OCI-LY1 (cell line): ENCODE data around the gene TMEM59.

Experiments
- H2AFZ ChIP-seq: fragments of 200-600 bp; sonication (generic), shearing (Covaris generic); 2 replicates; pipeline ENCODE4 v1.6.0; 2014; ENCODE audit warnings: antibody characterized with exemption, mild to moderate bottlenecking, low read length
- H3F3A ChIP-seq: fragments of 200-600 bp; sonication (generic), shearing (Covaris generic); 2 replicates; pipeline ENCODE4 v1.6.0; 2014; ENCODE audit warnings: mild to moderate bottlenecking, antibody characterized with exemption, low read length, moderate library complexity; ENCODE audit not compliant: insufficient read depth
- H3K27ac ChIP-seq: fragments of 200-600 bp; sonication (generic); 2 replicates; pipeline ENCODE4 v1.5.1; 2014; ENCODE audit warnings: low read length, mixed run types, mild to moderate bottlenecking, low read depth; ENCODE audit not compliant: poor library complexity, severe bottlenecking
- H3K27me3 ChIP-seq: fragments of 200-600 bp; sonication (generic); 2 replicates; pipeline ENCODE4 v1.6.0; 2014; ENCODE audit warnings: antibody characterized with exemption, mild to moderate bottlenecking, low read length, moderate library complexity; ENCODE audit not compliant: insufficient read depth
- H3K36me3 ChIP-seq: fragments of 200-600 bp; sonication (generic); 2 replicates; pipeline ENCODE4 v1.6.1; 2014; ENCODE audit warnings: mild to moderate bottlenecking, antibody characterized with exemption, low read length, moderate library complexity, mixed read lengths; ENCODE audit not compliant: insufficient read depth
- H3K4me1 ChIP-seq: fragments of 200-600 bp; sonication (generic); 2 replicates; pipeline ENCODE4 v1.5.1; 2014; ENCODE audit warnings: mild to moderate bottlenecking, low read length, moderate library complexity; ENCODE audit not compliant: insufficient read depth, severe bottlenecking
- H3K4me2 ChIP-seq: fragments of 200-600 bp; sonication (generic), shearing (Covaris generic); 2 replicates; pipeline ENCODE4 v1.6.1; 2014; ENCODE audit warnings: low read length
- H3K4me3 ChIP-seq: fragments of 200-600 bp; sonication (generic); 2 replicates; pipeline ENCODE4 v1.5.1; 2014; ENCODE audit warnings: low read length, low read depth, mild to moderate bottlenecking, mixed read lengths; ENCODE audit not compliant: poor library complexity, severe bottlenecking
- H3K79me2 ChIP-seq: fragments of 200-600 bp; shearing (Covaris generic); 2 replicates; pipeline ENCODE4 v1.6.1; 2016; ENCODE audit warnings: mixed run types, low read length, mixed read lengths; ENCODE audit not compliant: insufficient read depth
- H3K9ac ChIP-seq: fragments of 200-600 bp; sonication (generic), shearing (Covaris generic); 2 replicates; pipeline ENCODE4 v1.6.1; 2014; ENCODE audit warnings: mild to moderate bottlenecking, low read length, mixed read lengths
- H3K9me2 ChIP-seq: fragments of 200-600 bp; sonication (generic), shearing (Covaris generic); 2 replicates; pipeline ENCODE4 v1.6.1; 2014; ENCODE audit warnings: low read depth, mild to moderate bottlenecking, low read length, mixed read lengths
- H3K9me3 ChIP-seq: fragments of 200-600 bp; shearing (Covaris generic); 2 replicates; pipeline ENCODE4 v1.6.1; 2014; ENCODE audit warnings: low read length, mixed read lengths
- H4K20me1 ChIP-seq: fragments of 200-600 bp; sonication (generic), shearing (Covaris generic); 2 replicates; pipeline ENCODE4 v1.6.0; 2016; ENCODE audit warnings: mild to moderate bottlenecking, low read length; ENCODE audit not compliant: insufficient read depth
- EZH2 ChIP-seq: fragments of 200-600 bp; sonication (generic), shearing (Covaris generic); IDR thresholded peaks from 2 replicates; pipeline ENCODE4 v1.8.0; 2017; ENCODE audit warnings: borderline replicate concordance, mixed run types, mild to moderate bottlenecking, antibody characterized with exemption, low read length, moderate library complexity, mixed read lengths
- TF ChIP-seq, protein P1 (sequence below): fragments of 200-600 bp; sonication (generic), shearing (Covaris generic); IDR thresholded peaks from 2 replicates; pipeline ENCODE4 v1.5.1; 2017; ENCODE audit warnings: mild to moderate bottlenecking, antibody characterized with exemption, low read length, moderate library complexity, mixed read lengths

Gene TMEM59

DNA sequence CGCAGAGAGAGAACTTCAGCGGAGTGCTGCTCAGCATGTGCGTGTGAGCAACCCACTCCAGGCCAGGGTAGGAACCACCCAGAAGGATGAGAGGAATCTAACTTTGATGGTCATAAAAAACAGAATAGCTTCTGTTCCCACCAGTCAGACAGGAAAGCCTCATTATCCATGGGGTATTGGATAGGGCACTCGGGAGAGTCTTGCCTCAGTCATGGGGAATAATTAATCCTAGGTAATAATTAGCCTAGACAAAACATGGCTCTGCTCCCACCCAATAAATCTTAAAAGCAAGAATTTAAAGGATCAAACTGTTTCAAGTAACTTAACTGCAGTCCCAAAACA is 70.3 kb downstream of the TMEM59 start:
- Histone ChIP-seq H3K9ac (no peak overlapping the region), H3K4me3 (no peak overlapping the region), H3K4me1 (no peaks in the 10 kb centered on the region), H3K9me2 (no peaks in the 10 kb centered on the region), H3K36me3 (no peaks in the 10 kb centered on the region), H3K27me3 (no peaks in the 10 kb centered on the region; the same call in none of the 2 replicates), H4K20me1 (no peaks in the 10 kb centered on the region), H2AFZ (no peak overlapping the region), H3K27ac (no peak overlapping the region), H3K4me2 (no peak overlapping the region), H3K9me3 (no peaks in the 10 kb centered on the region), H3K79me2 (no peaks in the 10 kb centered on the region), H3F3A (no peaks in the 10 kb centered on the region)
- TF ChIP-seq EZH2 = no peak
- TF ChIP-seq, protein P1, sequence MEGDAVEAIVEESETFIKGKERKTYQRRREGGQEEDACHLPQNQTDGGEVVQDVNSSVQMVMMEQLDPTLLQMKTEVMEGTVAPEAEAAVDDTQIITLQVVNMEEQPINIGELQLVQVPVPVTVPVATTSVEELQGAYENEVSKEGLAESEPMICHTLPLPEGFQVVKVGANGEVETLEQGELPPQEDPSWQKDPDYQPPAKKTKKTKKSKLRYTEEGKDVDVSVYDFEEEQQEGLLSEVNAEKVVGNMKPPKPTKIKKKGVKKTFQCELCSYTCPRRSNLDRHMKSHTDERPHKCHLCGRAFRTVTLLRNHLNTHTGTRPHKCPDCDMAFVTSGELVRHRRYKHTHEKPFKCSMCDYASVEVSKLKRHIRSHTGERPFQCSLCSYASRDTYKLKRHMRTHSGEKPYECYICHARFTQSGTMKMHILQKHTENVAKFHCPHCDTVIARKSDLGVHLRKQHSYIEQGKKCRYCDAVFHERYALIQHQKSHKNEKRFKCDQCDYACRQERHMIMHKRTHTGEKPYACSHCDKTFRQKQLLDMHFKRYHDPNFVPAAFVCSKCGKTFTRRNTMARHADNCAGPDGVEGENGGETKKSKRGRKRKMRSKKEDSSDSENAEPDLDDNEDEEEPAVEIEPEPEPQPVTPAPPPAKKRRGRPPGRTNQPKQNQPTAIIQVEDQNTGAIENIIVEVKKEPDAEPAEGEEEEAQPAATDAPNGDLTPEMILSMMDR = no peak

DNA sequence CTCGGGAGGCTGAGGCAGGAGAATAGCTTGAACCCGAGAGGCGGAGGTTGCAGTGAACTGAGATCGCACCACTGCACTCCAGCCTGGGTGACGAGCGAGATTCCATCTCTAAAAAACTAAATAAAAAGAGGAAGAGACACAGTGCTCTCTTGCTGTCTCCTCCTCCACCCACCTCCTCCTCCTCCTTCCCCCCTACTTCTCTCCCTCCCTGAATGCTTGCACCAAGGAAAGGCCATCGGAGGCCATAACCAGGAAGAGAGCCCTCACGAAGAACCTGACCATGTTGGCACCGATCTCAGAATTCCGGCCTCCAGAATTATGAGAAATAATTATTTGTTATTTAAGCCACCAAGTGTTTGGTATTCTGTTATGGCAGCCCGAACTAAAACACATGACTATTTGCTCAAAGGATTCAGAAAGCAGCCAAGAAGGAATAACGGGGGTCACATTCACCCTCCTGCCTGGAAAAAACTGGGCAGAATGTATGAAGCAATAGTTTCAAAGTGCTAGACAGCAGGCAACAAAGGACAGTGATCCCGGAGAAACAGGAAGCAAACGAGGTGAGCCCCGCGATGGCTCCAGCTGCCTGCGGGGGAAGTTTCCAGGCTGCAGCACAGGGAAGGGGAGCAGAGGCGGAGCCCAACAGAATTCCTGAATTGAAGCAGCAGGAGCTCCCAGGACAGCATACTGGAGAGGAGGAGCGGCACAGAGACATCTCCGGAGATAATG is 70.8 kb downstream of the TMEM59 start:
- Histone ChIP-seq H3F3A (no peaks in the 10 kb centered on the region), H3K4me2 (no peak overlapping the region), H3K9ac (no peak overlapping the region), H4K20me1 (no peaks in the 10 kb centered on the region), H2AFZ (no peak overlapping the region), H3K9me2 (no peaks in the 10 kb centered on the region), H3K4me1 (no peaks in the 10 kb centered on the region), H3K9me3 (no peaks in the 10 kb centered on the region), H3K4me3 (no peak overlapping the region), H3K36me3 (no peaks in the 10 kb centered on the region), H3K27me3 (no peaks in the 10 kb centered on the region; the same call in none of the 2 replicates), H3K27ac (no peak overlapping the region), H3K79me2 (no peaks in the 10 kb centered on the region)
- TF ChIP-seq EZH2 = no peak
- TF ChIP-seq, protein P1 = no peak

DNA sequence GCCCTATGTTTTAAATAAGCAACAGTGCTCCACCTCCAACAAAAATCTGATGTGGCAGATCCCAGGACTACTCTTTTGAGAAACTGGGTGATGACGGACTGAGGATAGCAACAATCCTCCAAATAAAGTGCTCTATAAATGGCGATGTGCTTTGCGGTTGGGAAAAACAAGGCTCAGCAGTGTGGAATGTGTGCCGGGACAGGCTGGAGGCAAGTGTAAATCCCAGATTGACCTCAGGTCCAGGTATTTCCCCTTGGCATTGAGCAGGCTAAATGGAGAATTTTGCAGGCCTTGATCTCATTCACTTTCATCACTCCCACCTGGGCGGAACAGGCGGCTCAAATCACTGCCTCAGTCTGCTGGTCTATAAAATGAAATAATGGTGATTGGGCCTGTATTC is 71.8 kb downstream of the TMEM59 start:
- no peaks in the 10 kb centered on the region for H3K9me3 ChIP-seq
- H3K9ac ChIP-seq = no peak overlapping the region
- no peaks in the 10 kb centered on the region for H3K79me2 ChIP-seq
- H3K4me1 ChIP-seq = no peaks in the 10 kb centered on the region
- H4K20me1 ChIP-seq = no peaks in the 10 kb centered on the region
- no peaks in the 10 kb centered on the region for H3F3A ChIP-seq
- no peaks in the 10 kb centered on the region for H3K9me2 ChIP-seq
- H3K27ac ChIP-seq = no peak overlapping the region
- no peak overlapping the region for H3K4me3 ChIP-seq
- H2AFZ ChIP-seq = no peak overlapping the region
- no peaks in the 10 kb centered on the region; the same call in none of the 2 replicates for H3K27me3 ChIP-seq
- no peak overlapping the region for H3K4me2 ChIP-seq
- H3K36me3 ChIP-seq = no peaks in the 10 kb centered on the region
- no peak for TF ChIP-seq EZH2
- TF ChIP-seq, protein P1 = no peak
